Panc1 (cell line): Measurements from ENCODE around the gene MTHFD1L.

Source experiments
- CTCF ChIP-seq: fragments of 450-650 bp; IDR thresholded peaks from 2 replicates; pipeline ENCODE4 v1.5.1; 2017; ENCODE audit warnings: mild to moderate bottlenecking
- POLR2AphosphoS5 ChIP-seq: IDR thresholded peaks from 2 replicates; pipeline ENCODE4 v1.6.1; 2012; ENCODE audit warnings: mild to moderate bottlenecking, low read depth, low read length, moderate library complexity
- REST ChIP-seq, 2 experiments: IDR thresholded peaks; 2 replicates each; pipeline ENCODE4 v1.6.1; 2011 to 2012; ENCODE audit warnings: low read depth in 2 of 2, control low read depth in 1 of 2, low read length in 1 of 2, mild to moderate bottlenecking in 1 of 2, moderate library complexity in 1 of 2; ENCODE audit not compliant: insufficient read depth in 1 of 2
- SIN3A ChIP-seq: IDR thresholded peaks from 2 replicates; pipeline ENCODE4 v1.6.1; 2012; ENCODE audit warnings: low read depth, mild to moderate bottlenecking, low read length, moderate library complexity, borderline replicate concordance; ENCODE audit not compliant: insufficient read depth
- TCF7L2 ChIP-seq: IDR thresholded peaks from 2 replicates; pipeline ENCODE4 v1.6.1; 2011; ENCODE audit warnings: mild to moderate bottlenecking, low read depth, low read length, inconsistent platforms

GRCh38 chr6:151018911-151019782, 153.6 kb downstream of the MTHFD1L start:
- TF ChIP-seq CTCF: no peak
- TF ChIP-seq SIN3A: no peak
- TF ChIP-seq POLR2AphosphoS5: no peak
- TF ChIP-seq TCF7L2: no peak
- no peak for TF ChIP-seq REST (IDR thresholded peaks at IDR 0.05; ENCODE audit: insufficient read depth in 1 of 2, low read depth in 2 of 2, low read length in 1 of 2)
